Body of pancreas (tissue), 4 donors: Measurements from ENCODE around the gene SUSD4. TPM values are rescaled to one million over a fixed set of nuclear protein-coding genes. Genes with fewer than 3 reads are reported as not detected.

Source experiments
- ATAC-seq: fragments of 150-250 bp; one replicate; pipeline ENCODE4 v1.9.1; 2016
- DNase-seq, 4 donors: peaks; one replicate each; pipeline ENCODE4 v3.0.0-alpha.2; 2019
- H3K27ac ChIP-seq, 4 donors: fragments of 200-600 bp; sonication (generic); 1 replicate in 3 of 4; 2 replicates in 1 of 4; pipeline versions ENCODE4 v1.5.1 to v1.6.1; 2016 to 2019; ENCODE audit warnings: mild to moderate bottlenecking in 1 of 4, mixed read lengths in 1 of 4, moderate library complexity in 1 of 4
- H3K27me3 ChIP-seq, 2 donors: fragments of 200-600 bp; sonication (generic); one replicate each; pipeline ENCODE4 v1.6.0; 2016; ENCODE audit warnings: mild to moderate bottlenecking in 1 of 2
- H3K36me3 ChIP-seq, 2 donors: fragments of 200-600 bp; sonication (generic); replicated peaks in 1 of 2; 2 replicates each; pipeline ENCODE4 v1.5.1; 2016; ENCODE audit warnings: low read depth in 2 of 2; ENCODE audit not compliant: insufficient read depth in 1 of 2
- H3K4me1 ChIP-seq: fragments of 200-600 bp; sonication (generic); one replicate; pipeline ENCODE4 v1.6.0; 2016
- H3K4me3 ChIP-seq, 2 donors: fragments of 200-600 bp; sonication (generic); 1 replicate in 1 of 2; 2 replicates in 1 of 2; pipeline ENCODE4 v1.5.1; 2016 to 2019
- H3K9me3 ChIP-seq, 3 donors: fragments of 200-600 bp; sonication (generic); 1 replicate in 2 of 3; 2 replicates in 1 of 3; pipeline ENCODE4 v1.5.1; 2016
- CTCF ChIP-seq, 7 experiments: fragments of 450-650 bp in 4 of 7; fragments of 200-600 bp in 3 of 7; sonication (generic) in 3 of 7; IDR thresholded peaks; one replicate each; pipeline ENCODE4 v1.5.1; 2016 to 2019; ENCODE audit warnings: antibody characterized with exemption in 7 of 7
- POLR2A ChIP-seq, 3 donors: fragments of 450-650 bp; IDR thresholded peaks; one replicate each; pipeline ENCODE4 v1.6.1; 2016; ENCODE audit warnings: antibody characterized with exemption in 3 of 3, mild to moderate bottlenecking in 2 of 3
- WGBS, 2 donors: methylation state at CpG; one replicate each; pipeline ENCODE4 v1.1.5; 2017; 5-methylcytosine and 5-hydroxymethylcytosine counted together
- intact Hi-C: fragments of 100-400 bp; cut with DNase I; formaldehyde crosslinking; loops from one replicate; pipeline ENCODE4 v1.15.1; 2023
- total RNA-seq, 2 donors: library from RNA; depleted of rRNA; stranded (reverse); fragments of >200 nt; gene quantifications; one replicate each; pipeline ENCODE4 v1.1.0, GENCODE V29; 2016

Gene SUSD4
- total RNA-seq, 2 donors from 2014 or later = 3.6 to 18.1 TPM

- 91 to 99% methylated on average over 8 of the region's 8 CpGs for WGBS, 2 donors
- Histone ChIP-seq H3K4me1 (no peaks in the 10 kb centered on the region), H3K27ac (no peak overlapping the region), H3K27me3 (no peaks in the 10 kb centered on the region), H3K9me3 (peaks cover 0 to 4% (median 0%) of the 10 kb centered on the region in 3 donors), H3K4me3 (no peak overlapping the region), H3K36me3 (no peaks in the 10 kb centered on the region)
- TF ChIP-seq POLR2A (IDR thresholded peaks at IDR 0.05) = no peak
- TF ChIP-seq CTCF (IDR thresholded peaks at IDR 0.05) = no peak
- intact Hi-C loops = no loop called here
- DNase-seq (no peak), ATAC-seq (no peak)
Observed at GRCh38 chr1:223221686-223222085, 142.3 kb downstream of the SUSD4 start.

GRCh38 chr1:223219846-223220610 is 143.9 kb downstream of the SUSD4 start:
- no peaks in the 10 kb centered on the region for H3K36me3 ChIP-seq
- intact Hi-C loops = no loop called here
- H3K27ac ChIP-seq = no peak overlapping the region
- TF ChIP-seq CTCF (IDR thresholded peaks at IDR 0.05) (no peak), POLR2A (IDR thresholded peaks at IDR 0.05) (no peak)
- H3K27me3 ChIP-seq = no peaks in the 10 kb centered on the region
- 88% methylated on average over 4 of the region's 4 CpGs for WGBS, 2 donors
- peaks cover 0 to 4% (median 0%) of the 10 kb centered on the region in 3 donors for H3K9me3 ChIP-seq
- DNase-seq (no peak), ATAC-seq (no peak)
- no peak overlapping the region for H3K4me3 ChIP-seq
- H3K4me1 ChIP-seq = no peaks in the 10 kb centered on the region

GRCh38 chr1:223219318-223219635 is 144.7 kb downstream of the SUSD4 start:
- no peaks in the 10 kb centered on the region for H3K27me3 ChIP-seq
- no peak for TF ChIP-seq POLR2A (IDR thresholded peaks at IDR 0.05)
- no peak for TF ChIP-seq CTCF (IDR thresholded peaks at IDR 0.05)
- H3K9me3 ChIP-seq = peaks cover 0 to 4% (median 0%) of the 10 kb centered on the region in 3 donors
- intact Hi-C loops = no loop called here
- DNase-seq (no peak), ATAC-seq (no peak)
- H3K27ac ChIP-seq = no peak overlapping the region
- no peaks in the 10 kb centered on the region for H3K36me3 ChIP-seq
- no peak overlapping the region for H3K4me3 ChIP-seq
- no peaks in the 10 kb centered on the region for H3K4me1 ChIP-seq

GRCh38 chr1:223217781-223218180 is 146.2 kb downstream of the SUSD4 start:
- intact Hi-C loops = no loop called here
- Histone ChIP-seq H3K36me3 (no peaks in the 10 kb centered on the region), H3K27ac (no peak overlapping the region), H3K4me3 (no peak overlapping the region), H3K9me3 (peaks cover 0 to 4% (median 0%) of the 10 kb centered on the region in 3 donors), H3K4me1 (no peaks in the 10 kb centered on the region), H3K27me3 (no peaks in the 10 kb centered on the region)
- DNase-seq (no peak), ATAC-seq (no peak)
- TF ChIP-seq POLR2A (IDR thresholded peaks at IDR 0.05) (no peak), CTCF (IDR thresholded peaks at IDR 0.05) (no peak)
- WGBS, 2 donors = 83 to 86% methylated on average over 4 of the region's 4 CpGs
